ENCODE data around the gene KCNQ2. TPM values are rescaled to one million over a fixed set of nuclear protein-coding genes. Genes with fewer than 3 reads are reported as not detected.

Gene KCNQ2
- total RNA-seq, 1 donor from 2014 or later, result 11.5 TPM

GRCh38 chr20:63430891-63431290 is 41.6 kb downstream of the KCNQ2 start:
- peaks cover 5% of the 10 kb centered on the region for H3K36me3 Mint-ChIP-seq (ENCODE audit: low read depth, unreplicated experiment)
- no peak for DNase-seq (ENCODE audit: low read depth)

GRCh38 chr20:63429992-63430391 is 42.5 kb downstream of the KCNQ2 start:
- peaks cover 5% of the 10 kb centered on the region for H3K36me3 Mint-ChIP-seq (ENCODE audit: low read depth, unreplicated experiment)
- Histone ChIP-seq H3K9me3 (ENCODE audit: insufficient read depth, low read depth, low read length) (no peaks in the 10 kb centered on the region), H2AFZ (ENCODE audit: low read depth, low read length) (no peak overlapping the region), H3K27me3 (ENCODE audit: insufficient read depth, low read length) (no peaks in the 10 kb centered on the region), H3K9ac (ENCODE audit: low read length) (no peak overlapping the region), H4K20me1 (ENCODE audit: insufficient read depth, low read length) (no peaks in the 10 kb centered on the region), H3K4me1 (ENCODE audit: insufficient read depth, low read length) (no peaks in the 10 kb centered on the region), H3K36me3 (ENCODE audit: insufficient read depth, low read length) (no peaks in the 10 kb centered on the region), H3K4me3 (ENCODE audit: insufficient read depth, low read depth, low read length) (no peak overlapping the region), H3K27ac (ENCODE audit: low read depth, low read length) (no peak overlapping the region), H3K79me2 (ENCODE audit: insufficient read depth, low read length) (no peaks in the 10 kb centered on the region), H3K4me2 (ENCODE audit: low read length) (no peak overlapping the region)
- peaks cover 14% of the 10 kb centered on the region for H3K27me3 Mint-ChIP-seq (ENCODE audit: low read depth, unreplicated experiment)
- H3K4me1 Mint-ChIP-seq (ENCODE audit: low read depth, unreplicated experiment), result no peaks in the 10 kb centered on the region
- no peak for FAIRE-seq
- H3K27ac Mint-ChIP-seq (ENCODE audit: unreplicated experiment), result no peak overlapping the region
- peaks cover 5% of the 10 kb centered on the region for H3K9me3 Mint-ChIP-seq (ENCODE audit: unreplicated experiment)
- TF ChIP-seq EZH2 (IDR thresholded peaks at IDR 0.05; ENCODE audit: insufficient read depth, low read length), result no peak
- TF ChIP-seq CTCF (IDR thresholded peaks at IDR 0.05; ENCODE audit: insufficient read depth, low read depth, low read length), result no peak
- no peak for DNase-seq (ENCODE audit: low read depth)
- H3K4me3 Mint-ChIP-seq (ENCODE audit: unreplicated experiment), result no peak overlapping the region

More at GRCh38 chr20:63430891-63431290, 41.6 kb downstream of the KCNQ2 start:
- Histone ChIP-seq H3K4me1 (ENCODE audit: insufficient read depth, low read length) (no peaks in the 10 kb centered on the region), H2AFZ (ENCODE audit: low read depth, low read length) (no peak overlapping the region), H3K4me2 (ENCODE audit: low read length) (no peak overlapping the region), H3K4me3 (ENCODE audit: insufficient read depth, low read depth, low read length) (no peak overlapping the region), H3K79me2 (ENCODE audit: insufficient read depth, low read length) (no peaks in the 10 kb centered on the region), H4K20me1 (ENCODE audit: insufficient read depth, low read length) (no peaks in the 10 kb centered on the region), H3K9me3 (ENCODE audit: insufficient read depth, low read depth, low read length) (no peaks in the 10 kb centered on the region), H3K27ac (ENCODE audit: low read depth, low read length) (no peak overlapping the region), H3K9ac (ENCODE audit: low read length) (no peak overlapping the region), H3K27me3 (ENCODE audit: insufficient read depth, low read length) (no peaks in the 10 kb centered on the region), H3K36me3 (ENCODE audit: insufficient read depth, low read length) (no peaks in the 10 kb centered on the region)
- Mint-ChIP-seq H3K27me3 (ENCODE audit: low read depth, unreplicated experiment) (peaks cover 17% of the 10 kb centered on the region), H3K27ac (ENCODE audit: unreplicated experiment) (no peak overlapping the region), H3K4me3 (ENCODE audit: unreplicated experiment) (no peak overlapping the region), H3K9me3 (ENCODE audit: unreplicated experiment) (peaks cover 2% of the 10 kb centered on the region), H3K4me1 (ENCODE audit: low read depth, unreplicated experiment) (no peaks in the 10 kb centered on the region)
- no peak for TF ChIP-seq CTCF (IDR thresholded peaks at IDR 0.05; ENCODE audit: insufficient read depth, low read depth, low read length)
- FAIRE-seq, result no peak

GRCh38 chr20:63428906-63429575 is 43.4 kb downstream of the KCNQ2 start:
- H3K79me2 ChIP-seq (ENCODE audit: insufficient read depth, low read length), result no peaks in the 10 kb centered on the region
- no peaks in the 10 kb centered on the region for H4K20me1 ChIP-seq (ENCODE audit: insufficient read depth, low read length)
- H3K36me3 Mint-ChIP-seq (ENCODE audit: low read depth, unreplicated experiment), result peaks cover 7% of the 10 kb centered on the region
- H3K4me1 Mint-ChIP-seq (ENCODE audit: low read depth, unreplicated experiment), result no peaks in the 10 kb centered on the region
- H3K27me3 ChIP-seq (ENCODE audit: insufficient read depth, low read length), result no peaks in the 10 kb centered on the region
- DNase-seq (ENCODE audit: low read depth), result no peak
- FAIRE-seq, result no peak
- no peaks in the 10 kb centered on the region for H3K9me3 ChIP-seq (ENCODE audit: insufficient read depth, low read depth, low read length)
- H3K36me3 ChIP-seq (ENCODE audit: insufficient read depth, low read length), result no peaks in the 10 kb centered on the region
- no peak overlapping the region for H2AFZ ChIP-seq (ENCODE audit: low read depth, low read length)
- no peak overlapping the region for H3K4me3 Mint-ChIP-seq (ENCODE audit: unreplicated experiment)
- TF ChIP-seq EZH2 (IDR thresholded peaks at IDR 0.05; ENCODE audit: insufficient read depth, low read length), result no peak
- no peak for TF ChIP-seq CTCF (IDR thresholded peaks at IDR 0.05; ENCODE audit: insufficient read depth, low read depth, low read length)
- H3K9ac ChIP-seq (ENCODE audit: low read length), result no peak overlapping the region
- H3K27ac ChIP-seq (ENCODE audit: low read depth, low read length), result no peak overlapping the region
- H3K27me3 Mint-ChIP-seq (ENCODE audit: low read depth, unreplicated experiment), result peaks cover 19% of the 10 kb centered on the region
- peaks cover 10% of the 10 kb centered on the region for H3K9me3 Mint-ChIP-seq (ENCODE audit: unreplicated experiment)
- no peak overlapping the region for H3K27ac Mint-ChIP-seq (ENCODE audit: unreplicated experiment)
- H3K4me3 ChIP-seq (ENCODE audit: insufficient read depth, low read depth, low read length), result no peak overlapping the region
- H3K4me2 ChIP-seq (ENCODE audit: low read length), result no peak overlapping the region
- H3K4me1 ChIP-seq (ENCODE audit: insufficient read depth, low read length), result no peaks in the 10 kb centered on the region
